ENCODE results near the gene OR52L1. TPM values are rescaled to one million over a fixed set of nuclear protein-coding genes. Genes with fewer than 3 reads are reported as not detected.

Gene OR52L1
- total RNA-seq, 1 experiment from 2014 or later, result not detected

GRCh38 chr11:5937868-5938602 lies 48.8 kb downstream of the OR52L1 start:
- Histone ChIP-seq H2AFZ (ENCODE audit: low read length) (no peak overlapping the region), H3K27ac (ENCODE audit: low read length) (no peak overlapping the region), H3K9me3 (ENCODE audit: low read length) (no peaks in the 10 kb centered on the region), H3K79me2 (ENCODE audit: low read length) (no peaks in the 10 kb centered on the region), H3K27me3 (ENCODE audit: low read length) (no peaks in the 10 kb centered on the region), H3F3A (ENCODE audit: low read length, unreplicated experiment) (no peaks in the 10 kb centered on the region), H4K20me1 (ENCODE audit: low read length) (no peaks in the 10 kb centered on the region), H3K9me2 (replicated peaks; ENCODE audit: low read length) (no peaks in the 10 kb centered on the region), H3K4me1 (ENCODE audit: insufficient read depth, low read length) (no peaks in the 10 kb centered on the region), H3K4me3 (ENCODE audit: low read length) (no peak overlapping the region), H3K4me2 (ENCODE audit: low read length) (no peak overlapping the region), H3K9ac (ENCODE audit: low read length) (no peak overlapping the region), H3K36me3 (ENCODE audit: low read depth, low read length) (no peaks in the 10 kb centered on the region)
- DNase-seq, result no peak
- intact Hi-C loops (cut with micrococcal nuclease), result no loop called here
- TF ChIP-seq EZH2 (IDR thresholded peaks at IDR 0.05; ENCODE audit: low read length, unreplicated experiment) (no peak), CTCF (conservative IDR thresholded peaks at IDR 0.05; ENCODE audit: low read depth, low read length) (no peak), EZH2phosphoT487 (IDR thresholded peaks at IDR 0.05; ENCODE audit: borderline replicate concordance, low read length) (no peak)
- ChIA-PET CTCF (no interaction called here), POLR2A (ENCODE audit: unreplicated experiment) (no interaction called here)
- ATAC-seq, result no peak
- BruUV-seq (replicated peaks), result no TSS peak

Other genes starting within 250 kb of the OR52L1 start
- not detected in 2 replicates for gene OR52N4, start 232.7 kb downstream of the OR52L1 start, total RNA-seq (2014; rRNA removed)
- gene OR52N5, start 203.6 kb downstream of the OR52L1 start, total RNA-seq (2014; rRNA removed), result not detected in 2 replicates
- not detected in 2 replicates for gene OR52N1, start 195.7 kb downstream of the OR52L1 start, total RNA-seq (2014; rRNA removed)
- gene OR52N2, start 178.1 kb downstream of the OR52L1 start, total RNA-seq (2014; rRNA removed), result not detected in 2 replicates
- not detected in 2 replicates for gene OR52E6, start 145.1 kb downstream of the OR52L1 start, total RNA-seq (2014; rRNA removed)
- gene OR52E8, start 129.3 kb downstream of the OR52L1 start, total RNA-seq (2014; rRNA removed), result not detected in 2 replicates
- gene OR52E4, start 106.4 kb downstream of the OR52L1 start, total RNA-seq (2014; rRNA removed), result not detected in 2 replicates
- gene OR52E5, start 93.8 kb downstream of the OR52L1 start, total RNA-seq (2014; rRNA removed), result not detected in 2 replicates
- not detected in 2 replicates for gene OR56A3, start 44.7 kb downstream of the OR52L1 start, total RNA-seq (2014; rRNA removed)
- not detected in 2 replicates for gene OR56A5, start 18.5 kb downstream of the OR52L1 start, total RNA-seq (2014; rRNA removed)
- not detected in 2 replicates for gene OR56A4, start 20.0 kb upstream of the OR52L1 start, total RNA-seq (2014; rRNA removed)
- not detected in 2 replicates for gene OR56A1, start 43.8 kb upstream of the OR52L1 start, total RNA-seq (2014; rRNA removed)
- not detected in 2 replicates for gene OR56B4, start 120.7 kb upstream of the OR52L1 start, total RNA-seq (2014; rRNA removed)
- not detected in 2 replicates for gene OR52B2, start 183.3 kb upstream of the OR52L1 start, total RNA-seq (2014; rRNA removed)
- not detected in 2 replicates for gene OR52W1, start 212.2 kb upstream of the OR52L1 start, total RNA-seq (2014; rRNA removed)
- not detected in 2 replicates for gene C11orf42, start 218.6 kb upstream of the OR52L1 start, total RNA-seq (2014; rRNA removed)
- gene FHIP1B, start 247.7 kb upstream of the OR52L1 start, total RNA-seq (2014; rRNA removed), result 23.3 and 30.4 TPM in 2 replicates